Measurements from ENCODE around the gene TRPC3.

Gene TRPC3

GRCh38 chr4:121934635-121935034 lies 17.2 kb downstream of the TRPC3 start:
- Histone ChIP-seq H3K27me3 (ENCODE audit: insufficient read depth, poor library complexity, severe bottlenecking) (peaks cover 3% of the 10 kb centered on the region), H3K4me3 (replicated peaks; ENCODE audit: insufficient read depth, low read length) (no peak overlapping the region), H3K27ac (replicated peaks) (no peak overlapping the region)
- no peak for TF ChIP-seq SPI1 (IDR thresholded peaks at IDR 0.05; ENCODE audit: borderline replicate concordance, low read depth)
- TF ChIP-seq CTCF (IDR thresholded peaks at IDR 0.05; ENCODE audit: insufficient read depth, low read length) = no peak
- no peak for TF ChIP-seq POLR2AphosphoS5 (IDR thresholded peaks at IDR 0.05; ENCODE audit: low read depth)
- no peak for TF ChIP-seq REST (IDR thresholded peaks at IDR 0.05; ENCODE audit: insufficient replicate concordance, low read depth)
- no peak for TF ChIP-seq GABPA (IDR thresholded peaks at IDR 0.05; ENCODE audit: low read depth)
- no peak for DNase-seq (ENCODE audit: low read depth in 1 of 2, low spot score in 1 of 2)

GRCh38 chr4:121932212-121932974 lies 19.5 kb downstream of the TRPC3 start:
- DNase-seq (ENCODE audit: low read depth in 1 of 2, low spot score in 1 of 2) = no peak
- Histone ChIP-seq H3K27ac (replicated peaks) (no peak overlapping the region), H3K4me3 (replicated peaks; ENCODE audit: insufficient read depth, low read length) (no peak overlapping the region), H3K27me3 (ENCODE audit: insufficient read depth, poor library complexity, severe bottlenecking) (peaks cover 3% of the 10 kb centered on the region)
- TF ChIP-seq SPI1 (IDR thresholded peaks at IDR 0.05; ENCODE audit: borderline replicate concordance, low read depth) = no peak
- no peak for TF ChIP-seq REST (IDR thresholded peaks at IDR 0.05; ENCODE audit: insufficient replicate concordance, low read depth)
- TF ChIP-seq GABPA (IDR thresholded peaks at IDR 0.05; ENCODE audit: low read depth) = no peak
- TF ChIP-seq CTCF (IDR thresholded peaks at IDR 0.05; ENCODE audit: insufficient read depth, low read length) = no peak
- no peak for TF ChIP-seq POLR2AphosphoS5 (IDR thresholded peaks at IDR 0.05; ENCODE audit: low read depth)

- Histone ChIP-seq H3K27me3 (ENCODE audit: insufficient read depth, poor library complexity, severe bottlenecking) (no peaks in the 10 kb centered on the region), H3K27ac (replicated peaks) (no peak overlapping the region), H3K4me3 (replicated peaks; ENCODE audit: insufficient read depth, low read length) (no peak overlapping the region)
- no peak for DNase-seq (ENCODE audit: low read depth in 1 of 2, low spot score in 1 of 2)
- TF ChIP-seq SPI1 (IDR thresholded peaks at IDR 0.05; ENCODE audit: borderline replicate concordance, low read depth) = no peak
- no peak for TF ChIP-seq GABPA (IDR thresholded peaks at IDR 0.05; ENCODE audit: low read depth)
- TF ChIP-seq POLR2AphosphoS5 (IDR thresholded peaks at IDR 0.05; ENCODE audit: low read depth) = no peak
- TF ChIP-seq REST (IDR thresholded peaks at IDR 0.05; ENCODE audit: insufficient replicate concordance, low read depth) = no peak
- no peak for TF ChIP-seq CTCF (IDR thresholded peaks at IDR 0.05; ENCODE audit: insufficient read depth, low read length)
Measured at GRCh38 chr4:121930304-121930703, 21.6 kb downstream of the TRPC3 start.

Measured in HL-60 (cell line).